Mesenchymal stem cell (in vitro differentiated cells and primary cell): ENCODE measurements around the gene GPR52.
A peak's percentile ranks its signal among the peaks of the same experiment; 100 is the strongest.

Experiments
- DNase-seq: peaks from one replicate; pipeline ENCODE4 v3.0.0-alpha.2; 2013
- H2AFZ ChIP-seq: one replicate; pipeline ENCODE4 v1.6.1; 2013; ENCODE audit warnings: low read depth, mild to moderate bottlenecking, control low read depth, inconsistent platforms, low read length, moderate library complexity
- H2AK5ac ChIP-seq: 2 replicates; pipeline ENCODE4 v1.6.1; 2013; ENCODE audit warnings: low read length, moderate library complexity, mild to moderate bottlenecking, inconsistent platforms; ENCODE audit not compliant: severe bottlenecking
- H2BK120ac ChIP-seq: one replicate; pipeline ENCODE4 v1.6.1; 2013; ENCODE audit warnings: low read depth, mild to moderate bottlenecking, inconsistent platforms, low read length, moderate library complexity
- H2BK12ac ChIP-seq, 2 experiments: one replicate each; pipeline ENCODE4 v1.6.1; 2013; ENCODE audit warnings: inconsistent platforms in 2 of 2, low read length in 2 of 2, mild to moderate bottlenecking in 2 of 2, moderate library complexity in 2 of 2, control low read depth in 1 of 2
- H2BK15ac ChIP-seq: one replicate; pipeline ENCODE4 v1.6.1; 2013; ENCODE audit warnings: mild to moderate bottlenecking, low read depth, inconsistent platforms; ENCODE audit not compliant: poor library complexity, severe bottlenecking
- H2BK5ac ChIP-seq: 2 replicates; pipeline ENCODE4 v1.6.1; 2013; ENCODE audit warnings: low read depth, mild to moderate bottlenecking, low read length, control low read depth, inconsistent platforms; ENCODE audit not compliant: poor library complexity, severe bottlenecking
- H3K14ac ChIP-seq, 2 experiments: one replicate each; pipeline ENCODE4 v1.6.1; 2013; ENCODE audit warnings: inconsistent platforms in 2 of 2, low read length in 2 of 2, control low read depth in 1 of 2, mild to moderate bottlenecking in 1 of 2, moderate library complexity in 1 of 2
- H3K18ac ChIP-seq, 2 experiments: one replicate each; pipeline ENCODE4 v1.6.1; 2013; ENCODE audit warnings: inconsistent platforms in 2 of 2, low read length in 2 of 2, control low read depth in 1 of 2, low read depth in 1 of 2, mild to moderate bottlenecking in 1 of 2
- H3K23ac ChIP-seq, 2 experiments: one replicate each; pipeline ENCODE4 v1.6.1; 2013; ENCODE audit warnings: inconsistent platforms in 2 of 2, low read length in 2 of 2, mild to moderate bottlenecking in 2 of 2, moderate library complexity in 2 of 2, control low read depth in 1 of 2
- H3K27ac ChIP-seq: 2 replicates; pipeline ENCODE4 v1.5.1; 2013; ENCODE audit warnings: mild to moderate bottlenecking, moderate library complexity, low read length, control low read depth, inconsistent platforms; ENCODE audit not compliant: poor library complexity, severe bottlenecking
- H3K27me3 ChIP-seq, 2 experiments: 2 replicates each; pipeline versions ENCODE4 v1.6.1 to v1.7.0; 2013; ENCODE audit warnings: low read length in 2 of 2, mild to moderate bottlenecking in 2 of 2, moderate library complexity in 2 of 2, control low read depth in 1 of 2, inconsistent platforms in 1 of 2; ENCODE audit not compliant: control insufficient read depth in 1 of 2, insufficient read depth in 1 of 2
- H3K36me3 ChIP-seq, 2 experiments: 2 replicates each; pipeline versions ENCODE4 v1.6.1 to v1.7.0; 2013; ENCODE audit warnings: low read length in 2 of 2, control low read depth in 1 of 2, inconsistent platforms in 1 of 2, low read depth in 1 of 2, mild to moderate bottlenecking in 1 of 2; ENCODE audit not compliant: insufficient read depth in 2 of 2, control insufficient read depth in 1 of 2
- H3K4ac ChIP-seq, 2 experiments: one replicate each; pipeline ENCODE4 v1.6.1; 2013; ENCODE audit warnings: inconsistent platforms in 2 of 2, low read length in 2 of 2, mild to moderate bottlenecking in 2 of 2, moderate library complexity in 2 of 2, control low read depth in 1 of 2, low read depth in 1 of 2
- H3K4me1 ChIP-seq: 2 replicates; pipeline ENCODE4 v1.6.1; 2013; ENCODE audit warnings: low read depth, low read length, control low read depth; ENCODE audit not compliant: control insufficient read depth, insufficient read depth
- H3K4me2 ChIP-seq: 2 replicates; pipeline ENCODE4 v1.6.1; 2013; ENCODE audit warnings: low read length, mild to moderate bottlenecking, inconsistent platforms; ENCODE audit not compliant: poor library complexity, severe bottlenecking
- H3K4me3 ChIP-seq, 2 experiments: 2 replicates each; pipeline versions ENCODE4 v1.5.1 to v1.7.0; 2013; ENCODE audit warnings: low read length in 2 of 2, mild to moderate bottlenecking in 2 of 2, control low read depth in 1 of 2, low read depth in 1 of 2; ENCODE audit not compliant: insufficient read depth in 1 of 2
- H3K79me1 ChIP-seq: replicated peaks from 2 replicates; pipeline ENCODE4 v1.6.1; 2013; ENCODE audit warnings: mild to moderate bottlenecking, control low read depth, low read length, inconsistent platforms; ENCODE audit not compliant: poor library complexity, severe bottlenecking
- H3K9ac ChIP-seq: 2 replicates; pipeline ENCODE4 v1.7.0; 2013; ENCODE audit warnings: mild to moderate bottlenecking, low read length, moderate library complexity
- H3K9me3 ChIP-seq: 2 replicates; pipeline ENCODE4 v1.7.0; 2013; ENCODE audit warnings: mild to moderate bottlenecking, low read length; ENCODE audit not compliant: control insufficient read depth
- H4K8ac ChIP-seq: one replicate; pipeline ENCODE4 v1.6.1; 2013; ENCODE audit warnings: inconsistent platforms, mild to moderate bottlenecking, low read length, moderate library complexity
- H4K91ac ChIP-seq: one replicate; pipeline ENCODE4 v1.6.1; 2013; ENCODE audit warnings: mild to moderate bottlenecking, low read length, inconsistent platforms
- WGBS: methylation state at CpG from one replicate; pipeline ENCODE4 v1.1.7; 2013; ENCODE audit warnings: mixed read lengths; 5-methylcytosine and 5-hydroxymethylcytosine counted together

The GPR52 gene

DNA sequence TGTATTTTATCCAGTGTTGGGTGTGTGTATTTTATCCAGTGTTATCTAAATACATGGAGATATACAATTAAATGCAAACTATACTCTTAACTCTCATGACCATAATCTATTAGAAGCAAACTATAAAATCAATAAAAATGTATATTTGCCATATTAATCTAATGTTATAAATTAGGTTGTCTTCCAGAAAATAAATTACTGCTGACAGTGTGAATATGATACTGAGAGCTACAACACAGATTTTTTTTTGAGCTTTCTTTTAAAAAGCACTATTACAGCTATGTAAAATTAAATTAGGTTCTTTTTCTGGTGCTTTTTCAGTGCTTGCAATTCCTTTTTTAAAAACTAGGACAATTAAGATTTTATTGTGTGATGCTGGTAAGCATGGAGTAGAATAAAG lies 19.0 kb upstream of the GPR52 start:
- Histone ChIP-seq H3K23ac (no peak overlapping the region), H4K91ac (no peak overlapping the region), H2AFZ (no peak overlapping the region), H3K9me3 (no peaks in the 10 kb centered on the region), H2BK12ac (no peak overlapping the region), H2BK120ac (no peak overlapping the region), H3K14ac (no peak overlapping the region), H2AK5ac (no peak overlapping the region), H3K27ac (no peak overlapping the region), H3K9ac (no peak overlapping the region), H3K4ac (no peak overlapping the region), H2BK5ac (no peak overlapping the region), H3K79me1 (no peaks in the 10 kb centered on the region), H3K18ac (no peak overlapping the region), H2BK15ac (no peak overlapping the region), H3K4me3 (no peak overlapping the region), H3K36me3 (no peaks in the 10 kb centered on the region), H4K8ac (no peak overlapping the region), H3K4me1 (no peaks in the 10 kb centered on the region), H3K4me2 (no peak overlapping the region), H3K27me3 (no peaks in the 10 kb centered on the region)
- no peak for DNase-seq

DNA sequence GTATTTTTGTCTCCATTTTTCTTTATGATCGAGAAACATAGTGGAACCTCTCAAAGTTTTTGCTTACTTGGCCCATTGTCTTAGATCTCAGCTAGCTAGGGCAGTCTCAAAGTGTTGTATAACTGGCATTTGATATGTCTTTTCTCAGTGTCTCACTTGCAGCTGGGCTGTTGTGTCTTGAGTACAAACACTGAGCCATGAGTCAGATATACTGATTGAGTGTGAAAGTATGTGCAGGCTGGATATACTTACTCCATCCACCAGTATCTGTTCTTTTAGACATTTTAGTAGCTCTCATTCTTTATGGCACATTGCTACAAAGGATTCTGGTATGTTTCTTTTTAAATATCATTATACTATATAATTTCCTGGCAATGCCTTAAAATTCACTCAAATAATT lies 14.3 kb upstream of the GPR52 start:
- H3K4me3 ChIP-seq: no peak overlapping the region
- no peak overlapping the region for H3K9ac ChIP-seq
- H2BK15ac ChIP-seq: no peak overlapping the region
- H3K4ac ChIP-seq: no peak overlapping the region
- DNase-seq: peak; percentile 47
- no peak overlapping the region for H4K91ac ChIP-seq
- H3K79me1 ChIP-seq: no peaks in the 10 kb centered on the region
- H2AK5ac ChIP-seq: no peak overlapping the region
- no peaks in the 10 kb centered on the region for H3K4me1 ChIP-seq
- WGBS: 80% methylated on average over 1 of the region's 1 CpG
- H3K27me3 ChIP-seq: no peaks in the 10 kb centered on the region
- H2BK120ac ChIP-seq: no peak overlapping the region
- H3K27ac ChIP-seq: no peak overlapping the region
- no peak overlapping the region for H3K18ac ChIP-seq
- H3K4me2 ChIP-seq: no peak overlapping the region
- H3K9me3 ChIP-seq: no peaks in the 10 kb centered on the region
- no peak overlapping the region for H3K14ac ChIP-seq
- no peak overlapping the region for H4K8ac ChIP-seq
- no peak overlapping the region for H2BK12ac ChIP-seq
- no peak overlapping the region for H2BK5ac ChIP-seq
- H3K36me3 ChIP-seq: no peaks in the 10 kb centered on the region
- no peak overlapping the region for H3K23ac ChIP-seq
- no peak overlapping the region for H2AFZ ChIP-seq

DNA sequence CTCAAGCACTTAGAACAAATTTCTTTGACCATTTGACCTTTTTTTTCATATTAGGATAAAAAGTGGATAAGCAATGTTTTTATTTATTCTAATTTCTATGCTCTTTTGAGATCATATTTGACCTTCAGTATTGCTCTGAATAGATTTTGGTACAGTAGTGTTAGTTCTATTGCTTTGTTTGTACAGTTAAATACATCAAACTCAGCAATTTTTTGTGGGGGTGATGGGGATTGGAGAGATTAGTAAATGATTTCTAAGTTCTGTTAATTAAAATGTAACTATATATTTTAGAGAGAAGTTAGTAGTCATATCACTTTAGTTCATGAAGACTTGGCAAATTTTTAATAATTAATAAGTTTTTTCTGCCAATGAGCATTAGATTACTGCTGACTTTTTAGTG lies 2.4 kb upstream of the GPR52 start:
- Histone ChIP-seq H2BK12ac (no peak overlapping the region), H3K14ac (no peak overlapping the region), H3K9me3 (no peaks in the 10 kb centered on the region), H3K18ac (no peak overlapping the region), H2BK120ac (no peak overlapping the region), H3K27ac (no peak overlapping the region), H3K4me3 (no peak overlapping the region), H4K91ac (no peak overlapping the region), H3K27me3 (no peaks in the 10 kb centered on the region), H3K23ac (no peak overlapping the region), H3K79me1 (no peaks in the 10 kb centered on the region), H3K36me3 (no peaks in the 10 kb centered on the region), H2BK15ac (no peak overlapping the region), H3K4me2 (no peak overlapping the region), H2AK5ac (no peak overlapping the region), H2AFZ (no peak overlapping the region), H3K4ac (no peak overlapping the region), H3K4me1 (no peaks in the 10 kb centered on the region), H3K9ac (no peak overlapping the region), H4K8ac (no peak overlapping the region), H2BK5ac (no peak overlapping the region)
- no peak for DNase-seq

DNA sequence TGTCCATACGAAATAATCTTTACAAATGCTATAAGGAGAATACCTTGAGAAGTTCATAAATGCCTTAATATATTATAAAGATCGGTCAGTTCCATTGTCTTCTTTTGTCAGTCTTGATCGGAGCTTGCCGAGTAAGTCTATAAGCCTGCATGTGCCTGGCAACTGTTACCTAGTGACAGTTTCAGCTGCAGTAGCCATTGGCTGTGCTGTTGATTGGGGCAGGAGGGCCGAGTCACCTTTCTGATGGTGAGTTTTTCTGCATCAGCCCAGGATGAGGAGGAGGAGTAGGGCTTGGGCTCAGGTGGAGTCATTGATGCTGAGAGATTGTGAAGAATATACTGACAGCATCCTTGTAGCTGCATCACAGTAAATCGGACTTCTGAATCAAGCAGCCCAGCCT lies 1.9 kb upstream of the GPR52 start:
- Histone ChIP-seq H3K23ac (no peak overlapping the region), H2BK120ac (no peak overlapping the region), H3K9me3 (no peaks in the 10 kb centered on the region), H3K18ac (no peak overlapping the region), H4K91ac (no peak overlapping the region), H3K14ac (peak overlapping the region in 1 of 2 experiments; percentile 28), H2AFZ (no peak overlapping the region), H3K79me1 (no peaks in the 10 kb centered on the region), H3K4me3 (no peak overlapping the region), H2BK15ac (no peak overlapping the region), H2AK5ac (no peak overlapping the region), H2BK5ac (no peak overlapping the region), H3K27ac (no peak overlapping the region), H4K8ac (no peak overlapping the region), H2BK12ac (no peak overlapping the region), H3K4me1 (no peaks in the 10 kb centered on the region), H3K36me3 (no peaks in the 10 kb centered on the region), H3K4ac (no peak overlapping the region), H3K4me2 (no peak overlapping the region), H3K9ac (no peak overlapping the region), H3K27me3 (no peaks in the 10 kb centered on the region)
- DNase-seq: no peak
- 85% methylated on average over 5 of the region's 6 CpGs for WGBS
